Stimulated activated CD4-positive, alpha-beta T cell treated with anti-CD3 and anti-CD28 coated beads, Interleukin-12 subunit alpha, Interleukin-12 subunit beta, amount 100 ng/mL, for 24 hours (primary cell): ENCODE results near the gene MST1.

Experiments used
- DNase-seq, 2 experiments: peaks; one replicate each; pipeline ENCODE4 v3.0.0-alpha.2; 2020; ENCODE audit warnings: low read depth in 2 of 2

The MST1 gene

DNA sequence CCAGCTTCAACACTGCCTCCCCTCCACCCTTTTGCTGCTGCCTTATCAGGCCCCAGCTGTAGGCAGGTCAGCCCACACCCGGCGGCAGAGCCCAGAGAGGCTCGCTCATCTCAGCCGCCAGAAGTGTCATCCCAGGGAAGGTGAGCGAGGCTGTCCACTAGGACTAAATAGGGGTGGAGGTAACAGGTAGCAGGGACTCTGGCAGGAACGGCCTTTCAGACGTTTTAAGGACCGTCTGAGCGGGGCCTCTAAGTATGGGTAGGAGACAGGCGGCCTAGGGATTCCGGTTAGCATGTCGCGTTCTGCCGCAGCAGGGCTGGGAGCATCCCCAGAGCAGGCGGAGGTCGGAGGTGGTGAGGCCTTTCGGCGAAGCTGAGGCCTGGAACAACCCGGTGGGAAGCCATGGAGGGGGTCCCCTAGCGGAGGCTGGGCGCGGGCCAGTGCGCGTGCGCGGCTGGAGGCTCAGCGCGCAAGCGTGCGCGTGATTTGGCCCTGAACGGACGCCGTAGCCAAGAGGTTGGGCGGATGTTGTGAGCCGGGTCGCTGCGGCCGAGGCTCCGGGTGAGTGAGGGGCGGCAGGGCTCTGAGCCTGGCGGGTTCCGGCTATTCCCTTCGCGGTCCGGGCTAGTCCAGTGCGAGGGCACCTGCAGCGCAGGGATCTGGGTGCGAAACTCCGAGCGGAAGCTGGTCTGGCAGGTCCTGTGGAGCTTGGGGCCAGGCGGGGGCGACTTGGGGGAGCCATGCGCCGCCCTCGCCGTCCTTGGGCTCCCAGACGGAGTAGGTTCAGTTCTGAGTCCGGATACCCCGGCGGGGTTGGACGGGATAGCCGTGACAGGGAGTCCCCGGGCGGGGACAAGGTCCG lies at the start of gene MST1, which contains the start of gene RNF123:
TSS of gene MST1 (minus strand) at position 429 of the 862 bp plus-strand sequence. CDS start 783 bp downstream, outside the sequence.
TSS of gene RNF123 (plus strand) at position 512 of the 862 bp plus-strand sequence. CDS start 1,609 bp downstream, outside the sequence.
- DNase-seq: peak; percentile 86 to 87

DNA sequence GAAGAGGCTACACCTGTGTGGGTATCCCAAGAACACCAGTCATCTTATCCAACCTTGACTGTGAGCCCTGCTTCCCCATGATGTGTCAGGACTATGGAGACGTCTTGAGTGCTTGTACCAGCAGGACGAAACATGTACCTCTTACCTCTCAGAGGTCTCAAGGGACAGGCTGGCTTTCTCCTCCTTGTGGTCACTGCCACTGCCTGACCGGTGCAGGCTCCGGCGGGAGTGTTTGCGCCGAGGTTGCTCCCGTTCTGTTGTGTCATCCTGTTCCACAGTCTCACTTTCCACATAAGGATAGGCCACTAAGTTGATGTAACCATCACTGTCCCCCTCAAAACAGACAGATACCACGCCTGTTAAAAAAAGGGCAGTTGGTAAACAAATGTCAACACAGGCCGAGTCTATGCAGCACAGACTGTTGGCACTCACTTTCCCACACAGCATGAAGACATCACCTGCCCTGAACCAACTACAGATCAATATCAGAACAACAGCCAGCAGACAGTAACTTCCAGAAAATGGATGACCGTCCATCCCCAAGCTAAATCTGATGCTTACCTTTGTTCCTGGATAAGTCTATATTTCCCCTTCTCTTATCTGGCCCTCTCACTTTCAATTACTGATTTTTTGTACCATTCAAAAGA lies 48.9 kb upstream of the MST1 start:
- DNase-seq: no peak

DNA sequence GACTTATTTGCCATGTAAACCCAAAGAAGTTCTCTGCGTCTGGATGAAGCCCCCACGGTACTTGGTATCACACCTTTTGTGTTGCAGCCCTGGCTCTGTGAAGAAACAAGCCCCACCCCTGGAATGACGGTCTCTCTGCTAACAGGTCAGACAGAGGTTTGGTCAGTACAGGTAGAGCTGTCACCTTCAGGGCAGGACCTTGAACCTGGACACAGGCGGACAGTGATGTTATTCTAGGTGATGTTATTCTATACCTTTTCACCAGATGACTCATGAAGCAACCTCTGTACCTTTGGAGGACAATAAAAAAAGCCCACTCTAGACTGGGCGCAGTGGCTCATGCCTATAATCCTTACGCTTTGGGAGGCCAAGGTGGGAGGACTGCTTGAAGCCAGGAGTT lies 45.5 kb upstream of the MST1 start:
- no peak for DNase-seq

DNA sequence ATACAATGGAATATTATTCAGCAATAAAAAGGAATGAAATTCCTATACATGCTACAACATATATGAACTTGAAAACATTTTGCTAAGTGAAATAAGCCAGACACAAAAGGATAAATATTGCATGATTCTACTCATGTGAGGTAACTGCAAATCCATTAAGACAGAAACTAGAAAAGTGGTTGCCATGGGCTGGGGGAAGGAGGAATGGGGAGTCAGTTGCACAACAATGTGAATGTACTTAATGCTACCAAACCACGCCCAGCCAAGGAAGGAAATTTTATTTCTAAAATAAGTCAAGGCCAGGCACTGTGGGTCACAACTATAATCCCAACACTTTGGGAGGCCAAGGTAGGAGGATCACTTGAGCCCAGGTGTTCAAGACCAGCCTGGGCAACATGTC lies 44.3 kb upstream of the MST1 start:
- DNase-seq: no peak

DNA sequence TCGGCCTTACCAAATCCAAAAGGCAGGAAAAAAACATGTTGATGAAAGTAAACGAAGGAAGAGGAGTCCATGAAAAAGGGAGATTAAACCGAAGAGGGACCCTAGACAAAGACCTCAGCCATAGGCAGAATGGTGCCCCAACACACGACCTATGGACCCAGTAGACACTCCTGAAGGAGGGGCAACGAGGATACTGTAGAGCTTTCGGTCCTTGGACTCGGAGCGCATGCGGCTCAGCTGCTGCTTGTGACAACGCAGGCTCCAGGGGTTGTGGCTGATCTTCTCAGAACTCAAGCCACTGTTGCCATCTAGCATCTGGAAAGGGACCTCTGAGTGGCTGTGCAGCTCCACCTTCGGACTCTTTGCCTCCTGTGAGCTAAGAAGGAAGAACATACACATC lies 43.3 kb upstream of the MST1 start:
- DNase-seq: no peak

DNA sequence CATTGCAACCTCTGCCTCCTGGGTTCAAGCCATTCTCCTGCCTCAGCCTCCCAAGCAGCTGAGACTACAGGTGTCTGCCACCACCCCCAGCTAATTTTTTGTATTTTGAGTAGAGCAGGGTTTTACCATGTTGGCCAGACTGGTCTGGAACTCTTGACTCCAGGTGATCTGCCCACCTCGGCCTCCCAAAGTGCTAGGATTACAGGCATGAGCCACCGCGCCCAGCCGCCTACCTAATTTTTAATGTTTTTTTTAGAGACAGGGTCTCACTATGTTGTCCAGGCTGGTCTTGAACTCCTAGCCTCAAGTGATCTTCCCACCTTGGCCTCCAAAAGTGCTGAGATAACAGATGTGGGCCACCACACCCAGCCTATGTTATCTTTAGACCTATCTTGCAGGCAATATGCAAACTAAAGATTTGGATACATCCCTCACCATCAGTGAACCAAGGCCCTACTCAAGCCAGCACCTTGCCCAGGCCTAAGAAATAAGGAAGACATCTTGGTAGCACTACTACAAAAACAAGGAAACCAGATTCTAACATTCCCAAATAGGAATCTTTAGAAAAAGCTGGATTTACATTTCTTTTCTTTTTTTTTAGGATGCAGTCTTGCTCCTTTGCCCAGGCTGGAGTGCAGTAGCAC lies 40.8 kb upstream of the MST1 start:
- no peak for DNase-seq

DNA sequence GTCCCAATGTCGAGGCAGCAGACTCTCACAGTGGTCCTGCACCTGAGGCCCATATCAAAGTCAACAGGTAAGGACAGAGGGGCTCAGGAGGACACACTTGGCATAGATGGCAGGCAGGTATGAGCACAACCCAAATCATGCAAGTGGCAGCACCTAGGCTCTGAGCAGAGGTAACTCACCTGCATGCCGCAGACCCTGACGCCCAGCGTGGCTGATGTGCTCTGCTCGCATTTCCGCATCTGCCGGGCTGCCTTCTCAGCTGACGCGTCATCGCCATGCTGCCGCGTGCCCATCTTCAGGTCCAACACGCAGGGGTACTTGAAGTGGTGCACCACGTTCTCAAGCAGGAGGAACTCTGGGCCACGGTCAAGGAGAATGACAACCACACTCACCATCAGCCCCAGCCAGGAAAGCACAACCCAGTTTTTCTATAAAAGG lies 38.7 kb upstream of the MST1 start:
- no peak for DNase-seq

DNA sequence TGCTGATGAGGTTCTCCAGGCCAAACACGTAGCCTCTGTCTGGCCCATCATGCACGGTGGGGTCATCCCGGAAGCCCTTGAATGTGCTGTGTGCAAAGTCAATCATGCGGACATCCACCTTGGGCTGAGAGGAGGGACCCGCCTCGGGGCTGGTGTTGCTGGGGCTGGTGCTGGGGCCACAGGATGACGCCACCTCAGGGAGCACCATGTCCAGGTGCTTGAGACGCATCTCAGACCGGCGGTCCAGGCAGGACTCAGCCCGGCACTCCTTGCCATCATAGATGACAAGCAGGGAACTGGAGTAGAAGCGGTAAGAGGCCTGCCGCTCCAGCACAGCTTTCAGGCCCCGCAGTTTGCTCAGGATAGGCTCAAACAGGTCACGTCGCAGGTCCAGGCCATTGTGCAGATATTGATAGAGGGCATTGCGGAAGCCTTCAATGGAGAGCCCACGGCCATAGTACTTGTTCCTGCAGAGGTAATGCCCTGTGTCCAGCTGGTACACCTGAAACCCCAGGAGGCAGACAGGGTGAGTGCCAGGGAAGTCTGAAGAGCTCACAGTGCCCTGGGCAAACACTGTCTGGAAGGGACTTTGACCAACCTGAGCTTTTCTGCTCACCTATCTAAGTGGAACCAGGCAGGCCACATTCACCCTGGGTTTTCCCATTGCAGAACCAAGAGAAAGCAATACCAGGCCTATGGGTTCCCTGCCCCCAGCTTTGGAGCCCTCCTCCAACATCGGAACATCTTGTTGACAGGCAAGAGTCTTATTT lies 38.1 kb upstream of the MST1 start:
- no peak for DNase-seq

DNA sequence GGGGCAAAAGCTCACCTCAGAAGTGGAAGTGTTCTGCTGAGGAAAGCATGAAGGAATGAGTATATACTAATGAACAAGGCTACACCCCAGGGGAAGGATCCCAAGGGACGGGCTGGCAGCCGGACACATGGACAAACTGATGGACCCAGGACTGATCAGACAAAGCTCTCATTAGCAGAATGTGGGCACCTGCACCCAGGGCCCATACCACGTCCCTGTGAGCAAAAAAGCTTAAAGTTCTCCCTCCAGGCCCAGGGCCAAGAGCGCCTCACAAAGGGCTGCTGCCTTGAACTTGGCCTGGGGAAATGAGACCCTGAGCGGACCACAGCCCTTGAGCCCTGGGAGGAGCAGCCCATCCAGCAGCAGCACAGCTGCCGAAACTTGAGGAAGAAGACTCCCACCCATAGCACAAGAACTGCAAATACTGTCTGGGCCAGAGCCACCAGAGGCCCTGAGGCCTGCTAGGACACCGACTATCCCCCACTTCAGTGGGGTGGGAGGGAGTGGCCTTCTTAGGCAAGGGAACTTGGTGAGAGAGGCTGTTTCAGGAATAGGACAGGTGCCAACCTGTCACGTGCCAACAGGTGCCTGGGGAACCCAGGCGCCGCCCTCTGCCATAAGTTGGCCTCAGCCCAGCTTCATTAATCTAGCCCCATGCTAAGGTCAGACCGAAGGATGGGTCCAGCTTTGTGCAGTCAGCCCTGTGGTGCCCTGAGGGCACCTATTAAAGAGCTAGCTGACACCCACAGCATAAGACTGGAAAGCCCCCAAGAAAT lies 36.8 kb upstream of the MST1 start:
- DNase-seq: no peak

DNA sequence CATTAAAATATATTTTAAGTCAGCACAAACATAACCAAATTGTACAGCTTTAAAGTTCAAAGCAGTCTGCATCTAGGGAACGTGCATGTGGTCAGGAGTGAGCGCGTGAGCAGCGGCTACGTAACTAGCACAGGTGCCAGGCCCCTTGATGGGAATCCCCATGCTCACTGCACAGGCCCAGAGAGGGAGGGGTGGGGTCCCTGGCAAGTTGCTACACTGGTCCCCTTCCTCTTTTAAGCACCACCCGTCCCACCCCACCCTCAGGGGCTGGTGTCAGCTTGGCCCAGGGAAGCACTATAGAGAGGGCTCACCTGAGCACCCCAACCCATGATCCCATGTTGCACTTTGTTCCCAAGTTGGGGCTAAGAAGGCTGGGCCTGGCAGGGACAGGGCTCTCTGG lies 35.3 kb upstream of the MST1 start:
- DNase-seq: no peak

DNA sequence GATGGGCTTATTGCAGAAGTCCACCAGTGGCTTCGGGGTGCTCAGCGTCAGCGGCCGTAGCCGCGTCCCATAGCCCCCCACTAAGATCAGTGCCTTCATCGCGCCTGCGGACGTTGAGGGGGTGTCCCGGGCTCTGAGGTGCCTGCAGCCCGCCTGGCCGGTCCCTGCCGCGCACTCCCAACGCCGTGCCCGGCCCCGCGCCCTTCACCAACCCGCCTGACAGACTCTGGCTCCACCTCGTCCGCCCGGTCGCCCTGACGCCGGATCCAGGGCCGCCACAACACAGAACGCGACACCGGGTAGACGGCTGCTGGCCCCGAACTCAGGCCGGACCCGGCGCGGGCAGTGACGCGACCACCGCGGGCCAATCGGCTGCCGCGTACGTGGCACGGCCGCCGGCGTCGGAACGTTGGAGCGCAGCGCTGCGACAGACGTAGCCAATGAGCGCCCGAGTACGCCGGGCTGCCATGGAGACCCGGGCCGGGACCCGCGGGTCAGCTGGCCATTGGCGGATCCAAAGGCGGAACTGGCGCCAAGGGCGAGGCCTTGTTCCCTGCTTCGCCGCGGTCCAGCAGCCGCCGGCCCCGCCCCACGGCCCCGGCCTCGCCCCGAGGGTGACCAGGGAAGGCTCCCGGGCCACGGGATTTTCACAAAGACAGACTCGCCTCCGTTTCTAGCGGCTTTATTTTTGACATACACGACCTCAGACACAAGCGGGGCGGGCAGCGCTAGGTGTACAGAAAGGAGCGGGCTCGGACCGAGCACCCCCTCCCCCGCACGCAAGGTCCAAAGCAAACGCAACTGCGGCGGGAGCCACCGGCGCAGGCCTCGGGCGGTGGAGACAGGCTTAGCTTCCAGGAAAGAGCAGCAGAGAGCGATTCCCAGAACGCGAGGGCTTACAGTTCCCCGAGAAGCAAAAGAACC lies 34.6 kb upstream of the MST1 start, which contains the start of gene GMPPB:
TSS of gene GMPPB (minus strand) at position 324 of the 924 bp plus-strand sequence. CDS start at position 99, 225 bp downstream.
- DNase-seq: peak; percentile 85 to 91

DNA sequence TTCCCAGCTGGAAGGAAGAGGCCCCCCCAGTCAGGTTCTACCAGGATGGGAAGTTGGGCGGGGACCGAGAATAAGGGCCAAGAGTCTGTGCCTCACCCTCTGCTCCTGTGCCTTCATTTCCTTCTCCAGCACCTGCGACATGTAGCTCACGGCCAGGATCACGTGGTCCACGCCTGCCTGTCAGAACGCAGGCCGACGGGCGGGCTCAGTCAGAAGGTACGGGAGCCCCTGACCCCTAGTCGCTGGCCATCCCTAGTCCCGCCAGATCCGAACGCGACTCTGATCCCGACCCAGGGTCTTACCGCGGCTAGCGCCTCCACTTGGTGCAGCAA lies 34.0 kb upstream of the MST1 start:
- DNase-seq: peak; percentile 20 to 56

DNA sequence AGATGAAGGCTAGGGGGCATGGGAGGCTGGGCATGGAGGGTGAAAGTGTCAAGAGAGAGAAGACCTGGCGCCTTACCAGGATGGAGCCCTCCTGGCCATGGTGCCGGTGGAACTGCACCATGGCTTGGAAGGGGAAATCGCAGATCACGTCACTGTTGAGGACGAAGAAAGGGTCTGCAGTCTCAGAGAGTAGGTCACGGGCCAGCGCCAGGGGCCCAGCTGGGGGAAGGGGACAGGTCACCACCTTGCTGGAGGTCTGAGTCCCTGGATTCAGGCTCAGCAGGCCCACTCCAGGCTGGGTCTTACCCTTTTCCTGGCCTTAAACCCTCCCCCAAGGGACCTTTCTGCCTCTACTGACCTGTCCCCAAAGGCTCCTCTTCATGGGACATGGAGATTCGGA lies 33.6 kb upstream of the MST1 start:
- DNase-seq: no peak

DNA sequence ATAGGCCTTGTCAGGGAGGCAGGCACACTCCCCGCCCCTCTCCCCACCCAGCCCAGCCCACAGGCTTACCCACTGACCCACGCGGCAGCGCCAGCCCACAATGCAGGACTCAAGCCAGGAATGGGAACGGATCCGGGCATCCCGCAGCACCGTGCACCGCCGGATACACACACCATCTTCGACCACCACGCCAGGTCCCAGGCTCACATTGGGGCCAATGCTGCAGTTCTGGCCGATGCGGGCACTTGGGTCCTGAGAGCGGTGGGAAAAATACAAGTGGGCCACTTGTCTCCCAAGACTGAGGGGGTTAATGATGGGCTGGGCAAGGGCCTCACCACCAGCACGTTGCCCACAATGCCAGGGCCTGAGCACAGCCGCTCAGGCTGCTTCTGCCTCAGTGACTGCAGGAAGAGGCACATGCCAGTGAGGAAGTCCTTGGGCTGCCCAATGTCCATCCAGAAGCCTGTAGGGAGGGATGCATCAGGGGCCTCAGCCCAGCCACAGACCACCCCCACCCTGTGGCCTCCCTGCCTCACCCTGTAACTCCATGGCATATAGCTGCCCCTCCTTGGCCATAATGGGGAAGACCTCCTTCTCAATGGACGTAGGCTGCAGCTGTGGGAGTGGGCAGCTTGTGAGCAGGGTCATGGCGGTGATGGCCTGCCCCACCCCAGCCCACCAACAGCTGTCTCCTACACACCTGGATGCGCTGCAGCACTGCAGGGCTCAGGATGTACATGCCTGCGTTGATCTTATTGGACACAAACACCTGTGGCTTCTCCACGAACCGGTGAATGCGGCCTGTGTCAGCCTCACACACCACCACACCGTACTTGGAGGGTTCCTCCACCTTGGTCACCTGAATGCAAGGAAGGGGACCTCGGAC lies 32.9 kb upstream of the MST1 start:
- no peak for DNase-seq

DNA sequence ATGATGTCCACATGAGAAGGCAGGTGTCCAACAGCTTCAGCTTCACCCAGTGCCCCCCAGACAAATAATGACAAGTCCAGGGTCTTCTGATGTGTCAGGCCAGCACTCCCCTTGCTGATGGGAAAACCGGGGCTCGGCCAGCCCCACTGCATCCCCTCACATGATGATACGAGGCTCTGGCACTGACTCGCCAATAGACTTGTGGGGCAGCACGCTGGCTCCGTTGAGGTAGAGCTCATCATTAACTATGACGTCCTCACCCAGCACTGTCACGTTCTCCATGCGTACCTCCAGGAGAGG lies 32.3 kb upstream of the MST1 start:
- DNase-seq: no peak

DNA sequence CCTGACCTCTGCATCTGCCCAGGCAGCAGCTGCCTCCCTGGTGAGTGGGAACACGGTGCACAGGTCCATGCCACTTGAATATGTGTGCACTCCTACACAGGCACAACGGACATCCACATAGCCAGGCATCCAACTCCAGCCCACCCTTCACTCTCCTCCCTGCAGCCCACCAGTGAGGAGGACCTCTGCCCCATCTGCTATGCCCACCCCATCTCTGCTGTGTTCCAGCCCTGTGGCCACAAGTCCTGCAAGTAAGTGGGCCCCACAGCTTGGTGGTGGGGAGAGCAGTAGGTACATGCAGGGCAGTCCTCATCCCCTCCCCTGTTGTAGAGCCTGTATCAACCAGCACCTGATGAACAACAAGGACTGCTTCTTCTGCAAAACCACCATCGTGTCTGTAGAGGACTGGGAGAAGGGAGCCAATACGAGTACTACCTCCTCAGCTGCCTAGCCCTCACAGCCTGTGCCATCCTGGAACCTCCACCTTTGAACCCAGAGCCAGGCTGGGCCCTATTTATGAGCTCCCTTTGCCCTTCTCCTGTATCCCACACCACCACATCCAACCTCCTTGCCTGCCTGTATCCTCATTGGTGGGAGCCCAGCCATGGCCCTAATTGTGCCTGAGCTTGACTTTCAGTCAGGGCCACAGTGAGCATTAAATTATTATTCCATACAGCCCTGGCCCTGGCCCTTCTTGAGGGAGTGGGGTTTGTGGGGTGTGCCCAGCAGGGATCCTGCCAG lies 31.8 kb upstream of the MST1 start:
- no peak for DNase-seq

DNA sequence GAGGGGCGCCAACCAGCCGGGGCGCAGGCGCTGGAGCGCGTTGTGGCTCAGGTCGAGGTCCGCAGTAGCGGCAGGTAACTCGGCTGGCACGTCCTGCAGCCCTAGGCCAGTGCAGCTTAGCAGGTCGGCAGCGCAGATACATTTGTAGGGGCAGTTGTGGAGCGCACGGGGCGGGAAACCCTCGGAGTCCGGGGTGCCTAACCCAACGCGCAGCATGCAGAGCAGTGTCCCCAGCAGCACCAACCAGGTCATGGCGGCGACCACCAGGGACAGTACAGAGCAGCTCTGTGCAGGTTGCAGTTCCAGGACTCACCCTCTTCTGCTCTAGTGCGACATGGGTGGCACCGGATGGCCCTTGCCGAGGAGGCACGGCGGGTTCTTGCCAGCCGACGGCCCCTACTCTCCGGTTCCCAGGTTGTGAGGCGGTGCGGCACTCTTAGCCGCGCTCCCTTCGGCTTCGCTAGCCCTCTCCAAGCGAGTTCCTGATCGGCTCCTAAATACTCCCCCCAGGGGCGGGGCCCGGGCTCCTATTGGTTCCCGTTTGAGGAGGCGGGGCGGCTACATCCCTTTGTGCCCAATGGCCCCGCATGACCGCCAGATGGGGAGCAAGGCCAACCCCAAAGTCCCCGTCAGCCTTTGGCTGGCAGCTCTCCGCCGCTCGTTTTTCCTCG lies 30.1 kb upstream of the MST1 start, which contains the start of gene AMIGO3:
TSS of gene AMIGO3 (minus strand) at position 471 of the 671 bp plus-strand sequence. CDS start at position 252, 219 bp downstream.
- DNase-seq: peak; percentile 78 to 93

DNA sequence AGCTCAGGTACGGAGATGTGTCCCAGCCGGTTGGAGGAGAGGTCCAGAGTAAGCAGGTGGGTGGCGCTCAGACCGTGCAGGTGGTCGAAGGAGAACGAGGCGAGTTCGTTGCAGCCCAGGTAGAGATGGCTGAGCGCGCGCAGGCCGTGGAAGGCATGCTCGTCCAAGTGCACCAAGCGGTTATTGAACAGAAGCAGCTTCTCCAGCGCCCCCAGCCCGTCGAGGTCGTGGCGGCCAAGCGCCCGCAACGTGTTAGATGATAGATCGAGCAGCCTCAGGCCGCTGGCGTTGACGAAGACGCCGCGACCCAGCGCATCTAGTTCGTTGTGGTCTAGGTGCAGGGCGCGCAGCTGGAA lies 29.6 kb upstream of the MST1 start:
- no peak for DNase-seq
